ENCODE measurements around the gene SLC1A2.

DNA sequence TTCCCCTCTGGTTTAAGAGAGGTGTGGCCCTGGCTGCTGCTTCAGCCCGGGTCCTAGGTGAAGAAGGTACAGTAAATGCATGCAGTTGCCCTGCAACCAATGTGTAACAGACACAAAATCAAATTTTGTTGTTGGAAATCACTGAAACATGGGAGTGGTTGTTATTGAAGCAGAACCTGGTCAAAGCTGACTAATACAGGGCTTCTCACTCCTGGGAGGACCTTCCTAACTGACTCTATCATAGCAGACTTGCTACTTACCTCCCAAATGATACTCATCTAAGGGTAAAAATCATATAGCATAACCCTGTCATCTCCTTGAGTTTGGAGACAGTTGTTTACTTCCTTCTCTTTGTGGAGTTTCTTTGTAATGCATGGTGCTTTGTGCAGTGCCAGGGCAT, 52.6 kb downstream of the SLC1A2 start:
- TF ChIP-seq, protein P1, sequence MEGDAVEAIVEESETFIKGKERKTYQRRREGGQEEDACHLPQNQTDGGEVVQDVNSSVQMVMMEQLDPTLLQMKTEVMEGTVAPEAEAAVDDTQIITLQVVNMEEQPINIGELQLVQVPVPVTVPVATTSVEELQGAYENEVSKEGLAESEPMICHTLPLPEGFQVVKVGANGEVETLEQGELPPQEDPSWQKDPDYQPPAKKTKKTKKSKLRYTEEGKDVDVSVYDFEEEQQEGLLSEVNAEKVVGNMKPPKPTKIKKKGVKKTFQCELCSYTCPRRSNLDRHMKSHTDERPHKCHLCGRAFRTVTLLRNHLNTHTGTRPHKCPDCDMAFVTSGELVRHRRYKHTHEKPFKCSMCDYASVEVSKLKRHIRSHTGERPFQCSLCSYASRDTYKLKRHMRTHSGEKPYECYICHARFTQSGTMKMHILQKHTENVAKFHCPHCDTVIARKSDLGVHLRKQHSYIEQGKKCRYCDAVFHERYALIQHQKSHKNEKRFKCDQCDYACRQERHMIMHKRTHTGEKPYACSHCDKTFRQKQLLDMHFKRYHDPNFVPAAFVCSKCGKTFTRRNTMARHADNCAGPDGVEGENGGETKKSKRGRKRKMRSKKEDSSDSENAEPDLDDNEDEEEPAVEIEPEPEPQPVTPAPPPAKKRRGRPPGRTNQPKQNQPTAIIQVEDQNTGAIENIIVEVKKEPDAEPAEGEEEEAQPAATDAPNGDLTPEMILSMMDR (conservative IDR thresholded peaks at IDR 0.05 in 1 of 2, IDR thresholded peaks at IDR 0.05 in 1 of 2; ENCODE audit: low read depth in 1 of 2, low read length in 2 of 2): no peak
- TF ChIP-seq EZH2 (IDR thresholded peaks at IDR 0.05; ENCODE audit: low read length, missing control alignments): no peak
